ENCODE data around the gene GBX2.

Gene GBX2

DNA sequence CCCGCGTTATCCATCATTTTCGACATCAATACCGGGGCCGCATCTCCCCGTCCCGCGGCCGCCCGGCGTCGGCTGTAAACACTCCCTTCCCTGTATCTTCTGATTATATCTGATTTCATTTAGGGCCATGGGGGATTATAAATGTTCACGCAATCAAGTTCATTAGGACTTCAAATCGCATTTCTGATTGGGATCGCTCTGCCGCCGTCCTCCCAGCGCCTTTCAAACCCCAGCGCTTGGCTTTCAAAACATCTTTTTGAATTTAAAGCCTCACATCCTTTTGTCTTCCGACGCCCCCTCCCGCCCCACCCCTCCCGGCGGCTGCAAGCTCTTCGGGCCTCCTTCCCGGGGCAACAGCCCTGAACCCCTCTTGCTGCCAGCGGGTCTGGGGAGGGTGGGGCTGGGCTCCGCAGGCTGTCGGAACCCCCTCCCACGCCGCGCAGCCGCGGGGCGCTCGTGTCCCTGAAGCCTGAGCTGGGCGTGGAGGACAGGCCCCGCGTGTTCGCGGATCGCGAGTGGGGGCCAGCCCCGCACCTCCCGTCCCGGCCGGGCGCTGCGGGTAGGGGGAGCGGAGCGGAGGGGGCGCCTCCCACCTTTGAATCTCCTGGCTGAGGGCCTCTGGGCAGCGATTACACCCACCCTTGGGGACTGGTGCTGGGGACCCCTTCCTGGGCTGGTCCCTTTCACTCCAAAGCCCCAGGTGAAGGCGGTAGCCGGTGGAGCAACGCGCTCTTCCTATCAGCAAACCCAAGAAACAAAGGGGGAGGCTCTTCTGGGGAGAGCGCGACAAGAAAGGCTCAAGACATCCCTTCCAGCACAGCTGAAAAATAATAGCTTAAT lies 11.3 kb upstream of the GBX2 start:
- no peak overlapping the region for H3K27ac ChIP-seq (replicated peaks; ENCODE audit: low read length)
- H2AK5ac ChIP-seq (ENCODE audit: low read depth, low read length), result peak overlapping the region; percentile 9
- no peak overlapping the region for H2BK120ac ChIP-seq (ENCODE audit: low read depth, low read length)
- H3K79me1 ChIP-seq (ENCODE audit: low read depth, low read length), result no peaks in the 10 kb centered on the region
- H3K23ac ChIP-seq (ENCODE audit: low read depth, low read length, poor library complexity), result peak overlapping the region; percentile 10
- no peak overlapping the region for H3K14ac ChIP-seq (ENCODE audit: low read length)
- H2BK15ac ChIP-seq (ENCODE audit: low read length), result no peak overlapping the region
- peaks cover 0 to 49% (median 8%) of the 10 kb centered on the region in 3 experiments for H3K27me3 ChIP-seq (ENCODE audit: control insufficient read depth in 3 of 3, insufficient read depth in 3 of 3, low read depth in 1 of 3, low read length in 3 of 3)
- H3K4me3 ChIP-seq (ENCODE audit: low read length in 2 of 2), result no peak overlapping the region
- H3K4me2 ChIP-seq (ENCODE audit: insufficient read depth, low read length, poor library complexity, severe bottlenecking), result peak overlapping the region; percentile 29
- H3K36me3 ChIP-seq (replicated peaks in 1 of 2; ENCODE audit: control insufficient read depth in 2 of 2, insufficient read depth in 2 of 2, low read length in 2 of 2), result no peaks in the 10 kb centered on the region
- DNase-seq (ENCODE audit: low spot score), result peak; percentile 15
- peak overlapping the region; percentile 45 for H3K9ac ChIP-seq (ENCODE audit: low read depth, low read length, poor library complexity)
- H3K18ac ChIP-seq (ENCODE audit: low read length), result peak overlapping the region; percentile 86
- H4K8ac ChIP-seq (ENCODE audit: low read depth, low read length), result no peak overlapping the region
- peaks cover 0 to 16% of the 10 kb centered on the region in 2 donors for H3K4me1 ChIP-seq (ENCODE audit: control insufficient read depth in 2 of 2, insufficient read depth in 1 of 2, low read depth in 1 of 2, low read length in 2 of 2)
- no peak overlapping the region for H4K91ac ChIP-seq (ENCODE audit: low read depth, low read length, poor library complexity)
- H2AFZ ChIP-seq (ENCODE audit: low read length), result no peak overlapping the region
- H2BK12ac ChIP-seq (ENCODE audit: low read length), result no peak overlapping the region
- no peak overlapping the region for H2BK5ac ChIP-seq (ENCODE audit: low read length)
- no CpG with 5 or more reads among the region's 59 CpGs for WGBS, 2 donors (ENCODE audit: extremely low coverage in 2 of 2, insufficient read length in 2 of 2, insufficient replicate concordance in 1 of 2)
- H3K9me3 ChIP-seq (replicated peaks in 1 of 2; ENCODE audit: control insufficient read depth in 2 of 2, insufficient read depth in 1 of 2, low read depth in 1 of 2, low read length in 2 of 2), result peaks cover 0 to 3% of the 10 kb centered on the region in 2 donors
- no peak overlapping the region for H3K4ac ChIP-seq (ENCODE audit: low read length)

DNA sequence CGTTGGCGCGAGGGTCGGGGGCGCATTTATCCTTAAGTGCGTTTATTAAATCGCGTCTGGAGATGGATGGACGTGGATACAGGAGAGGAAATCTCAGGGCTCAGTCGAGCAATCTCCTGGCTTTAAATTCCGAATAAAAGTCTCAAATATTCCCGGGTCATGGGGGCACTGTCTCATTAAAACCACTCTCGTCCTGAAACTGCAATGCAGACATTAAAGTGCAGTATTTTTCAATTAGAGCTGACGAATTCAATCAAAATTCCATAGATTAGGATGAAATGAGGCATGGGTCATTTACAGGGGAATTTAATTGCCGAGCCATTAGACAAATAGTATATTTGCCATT lies 10.7 kb upstream of the GBX2 start:
- H2BK15ac ChIP-seq (ENCODE audit: low read length), result no peak overlapping the region
- H3K4me3 ChIP-seq (ENCODE audit: low read length in 2 of 2), result peak overlapping the region in 1 of 2 donors; percentile 66
- no peak overlapping the region for H3K27ac ChIP-seq (replicated peaks; ENCODE audit: low read length)
- no peak overlapping the region for H2AK5ac ChIP-seq (ENCODE audit: low read depth, low read length)
- no peak overlapping the region for H4K8ac ChIP-seq (ENCODE audit: low read depth, low read length)
- H2BK120ac ChIP-seq (ENCODE audit: low read depth, low read length), result no peak overlapping the region
- no peak overlapping the region for H3K14ac ChIP-seq (ENCODE audit: low read length)
- H2BK12ac ChIP-seq (ENCODE audit: low read length), result no peak overlapping the region
- H2BK5ac ChIP-seq (ENCODE audit: low read length), result no peak overlapping the region
- H3K4me2 ChIP-seq (ENCODE audit: insufficient read depth, low read length, poor library complexity, severe bottlenecking), result peak overlapping the region; percentile 65
- peaks cover 0 to 55% (median 13%) of the 10 kb centered on the region in 3 experiments for H3K27me3 ChIP-seq (ENCODE audit: control insufficient read depth in 3 of 3, insufficient read depth in 3 of 3, low read depth in 1 of 3, low read length in 3 of 3)
- H3K9me3 ChIP-seq (replicated peaks in 1 of 2; ENCODE audit: control insufficient read depth in 2 of 2, insufficient read depth in 1 of 2, low read depth in 1 of 2, low read length in 2 of 2), result peaks cover 0 to 7% of the 10 kb centered on the region in 2 donors
- no peaks in the 10 kb centered on the region for H3K36me3 ChIP-seq (replicated peaks in 1 of 2; ENCODE audit: control insufficient read depth in 2 of 2, insufficient read depth in 2 of 2, low read length in 2 of 2)
- H4K91ac ChIP-seq (ENCODE audit: low read depth, low read length, poor library complexity), result no peak overlapping the region
- H3K4ac ChIP-seq (ENCODE audit: low read length), result no peak overlapping the region
- no peak overlapping the region for H3K9ac ChIP-seq (ENCODE audit: low read depth, low read length, poor library complexity)
- H3K79me1 ChIP-seq (ENCODE audit: low read depth, low read length), result no peaks in the 10 kb centered on the region
- H2AFZ ChIP-seq (ENCODE audit: low read length), result no peak overlapping the region
- no peak for DNase-seq (ENCODE audit: low spot score)
- H3K18ac ChIP-seq (ENCODE audit: low read length), result no peak overlapping the region
- H3K4me1 ChIP-seq (ENCODE audit: control insufficient read depth in 2 of 2, insufficient read depth in 1 of 2, low read depth in 1 of 2, low read length in 2 of 2), result peaks cover 0 to 16% of the 10 kb centered on the region in 2 donors
- WGBS, 2 donors (ENCODE audit: extremely low coverage in 2 of 2, insufficient read length in 2 of 2, insufficient replicate concordance in 1 of 2), result no CpG with 5 or more reads among the region's 15 CpGs
- no peak overlapping the region for H3K23ac ChIP-seq (ENCODE audit: low read depth, low read length, poor library complexity)

DNA sequence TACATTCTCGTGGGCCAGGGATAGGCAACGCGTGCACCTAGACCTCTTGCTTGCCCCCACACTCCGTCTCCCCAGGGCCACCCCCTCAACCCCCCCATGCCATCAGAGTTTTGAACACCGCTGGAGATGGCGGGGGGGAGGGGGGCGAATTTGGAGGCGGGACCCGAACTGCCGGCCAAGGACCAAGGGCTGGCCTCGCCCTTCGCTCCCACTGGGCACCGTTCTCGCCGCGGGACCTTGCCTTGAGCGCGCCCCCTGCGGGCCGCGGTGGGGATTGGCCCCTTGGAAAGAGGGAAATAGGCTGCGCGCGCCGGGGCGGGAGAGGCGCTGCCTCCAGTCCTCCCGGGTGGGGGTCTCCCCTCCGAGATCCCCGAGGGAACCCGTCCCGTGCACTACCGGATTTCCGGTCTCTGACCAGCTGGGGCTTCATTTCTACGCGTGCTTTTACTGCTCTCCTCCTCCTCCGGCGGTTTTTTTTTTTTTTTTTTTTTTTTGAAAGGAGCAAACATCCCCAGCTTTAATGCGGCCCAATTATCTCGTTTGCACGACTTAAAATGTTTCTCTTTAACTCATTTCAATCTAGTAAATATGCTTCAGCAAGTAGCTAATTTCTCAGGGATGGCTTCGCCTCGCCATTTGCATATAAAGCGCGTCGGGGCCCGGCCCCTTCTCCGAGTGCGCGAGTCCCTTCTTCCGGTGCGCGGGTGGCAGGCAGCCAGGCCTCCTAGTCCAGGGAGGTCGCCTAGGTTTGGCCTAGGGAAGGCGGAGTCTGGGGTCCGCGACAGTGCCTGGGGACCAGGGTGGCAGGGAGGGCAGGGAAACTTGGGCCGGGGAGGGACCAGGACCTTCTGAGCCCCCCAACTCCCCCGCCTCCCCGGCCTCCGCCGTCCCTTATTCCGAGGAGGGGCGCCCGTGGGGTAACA lies 10.0 kb upstream of the GBX2 start:
- H3K18ac ChIP-seq (ENCODE audit: low read length), result peak overlapping the region; percentile 16
- H3K36me3 ChIP-seq (replicated peaks in 1 of 2; ENCODE audit: control insufficient read depth in 2 of 2, insufficient read depth in 2 of 2, low read length in 2 of 2), result no peaks in the 10 kb centered on the region
- H3K4ac ChIP-seq (ENCODE audit: low read length), result no peak overlapping the region
- H3K23ac ChIP-seq (ENCODE audit: low read depth, low read length, poor library complexity), result no peak overlapping the region
- H2AK5ac ChIP-seq (ENCODE audit: low read depth, low read length), result no peak overlapping the region
- peaks cover 0 to 12% of the 10 kb centered on the region in 2 donors for H3K9me3 ChIP-seq (replicated peaks in 1 of 2; ENCODE audit: control insufficient read depth in 2 of 2, insufficient read depth in 1 of 2, low read depth in 1 of 2, low read length in 2 of 2)
- no peak overlapping the region for H2BK5ac ChIP-seq (ENCODE audit: low read length)
- no peaks in the 10 kb centered on the region for H3K79me1 ChIP-seq (ENCODE audit: low read depth, low read length)
- DNase-seq (ENCODE audit: low spot score), result peak; percentile 72
- H2BK12ac ChIP-seq (ENCODE audit: low read length), result no peak overlapping the region
- peaks cover 0 to 16% of the 10 kb centered on the region in 2 donors for H3K4me1 ChIP-seq (ENCODE audit: control insufficient read depth in 2 of 2, insufficient read depth in 1 of 2, low read depth in 1 of 2, low read length in 2 of 2)
- peak overlapping the region in 1 of 2 donors; percentile 66 for H3K4me3 ChIP-seq (ENCODE audit: low read length in 2 of 2)
- WGBS, 2 donors (ENCODE audit: extremely low coverage in 2 of 2, insufficient read length in 2 of 2, insufficient replicate concordance in 1 of 2), result no CpG with 5 or more reads among the region's 65 CpGs
- H2BK120ac ChIP-seq (ENCODE audit: low read depth, low read length), result no peak overlapping the region
- peak overlapping the region; percentile 47 for H3K9ac ChIP-seq (ENCODE audit: low read depth, low read length, poor library complexity)
- H2AFZ ChIP-seq (ENCODE audit: low read length), result no peak overlapping the region
- H3K4me2 ChIP-seq (ENCODE audit: insufficient read depth, low read length, poor library complexity, severe bottlenecking), result peak overlapping the region; percentile 65
- peaks cover 0 to 61% (median 19%) of the 10 kb centered on the region in 3 experiments for H3K27me3 ChIP-seq (ENCODE audit: control insufficient read depth in 3 of 3, insufficient read depth in 3 of 3, low read depth in 1 of 3, low read length in 3 of 3)
- H4K8ac ChIP-seq (ENCODE audit: low read depth, low read length), result no peak overlapping the region
- no peak overlapping the region for H4K91ac ChIP-seq (ENCODE audit: low read depth, low read length, poor library complexity)
- H3K27ac ChIP-seq (replicated peaks; ENCODE audit: low read length), result no peak overlapping the region
- H2BK15ac ChIP-seq (ENCODE audit: low read length), result no peak overlapping the region
- H3K14ac ChIP-seq (ENCODE audit: low read length), result no peak overlapping the region

DNA sequence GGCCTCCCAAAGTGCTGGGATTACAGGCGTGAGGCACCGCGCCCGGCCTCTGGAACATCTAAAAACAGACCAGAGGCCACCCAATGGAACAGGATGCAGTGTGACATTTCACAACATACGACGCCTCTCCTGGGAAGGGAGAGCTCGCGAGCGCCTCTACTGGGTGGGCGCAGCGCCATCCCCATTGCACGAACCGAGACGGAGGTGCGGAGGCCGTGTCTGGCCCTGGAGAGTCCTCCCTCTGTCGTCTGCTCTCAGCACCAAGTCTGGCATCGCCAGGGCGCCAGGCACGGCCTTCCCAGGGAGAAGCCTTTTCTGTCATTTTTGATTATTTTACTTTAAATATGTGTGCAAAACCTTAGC lies 9.4 kb upstream of the GBX2 start:
- Histone ChIP-seq H3K18ac (ENCODE audit: low read length) (no peak overlapping the region), H3K4me3 (ENCODE audit: low read length in 2 of 2) (peak overlapping the region in 1 of 2 donors; percentile 8), H2BK5ac (ENCODE audit: low read length) (no peak overlapping the region), H3K9me3 (replicated peaks in 1 of 2; ENCODE audit: control insufficient read depth in 2 of 2, insufficient read depth in 1 of 2, low read depth in 1 of 2, low read length in 2 of 2) (peaks cover 0 to 17% of the 10 kb centered on the region in 2 donors), H2BK120ac (ENCODE audit: low read depth, low read length) (no peak overlapping the region), H2BK15ac (ENCODE audit: low read length) (no peak overlapping the region), H3K36me3 (replicated peaks in 1 of 2; ENCODE audit: control insufficient read depth in 2 of 2, insufficient read depth in 2 of 2, low read length in 2 of 2) (no peaks in the 10 kb centered on the region), H3K9ac (ENCODE audit: low read depth, low read length, poor library complexity) (no peak overlapping the region), H2AFZ (ENCODE audit: low read length) (no peak overlapping the region), H3K14ac (ENCODE audit: low read length) (no peak overlapping the region), H2AK5ac (ENCODE audit: low read depth, low read length) (no peak overlapping the region), H3K4me2 (ENCODE audit: insufficient read depth, low read length, poor library complexity, severe bottlenecking) (peak overlapping the region; percentile 59), H3K23ac (ENCODE audit: low read depth, low read length, poor library complexity) (no peak overlapping the region), H4K91ac (ENCODE audit: low read depth, low read length, poor library complexity) (no peak overlapping the region), H3K27me3 (ENCODE audit: control insufficient read depth in 3 of 3, insufficient read depth in 3 of 3, low read depth in 1 of 3, low read length in 3 of 3) (peaks cover 0 to 68% (median 26%) of the 10 kb centered on the region in 3 experiments), H2BK12ac (ENCODE audit: low read length) (no peak overlapping the region), H3K79me1 (ENCODE audit: low read depth, low read length) (no peaks in the 10 kb centered on the region), H3K4me1 (ENCODE audit: control insufficient read depth in 2 of 2, insufficient read depth in 1 of 2, low read depth in 1 of 2, low read length in 2 of 2) (peaks cover 0 to 19% of the 10 kb centered on the region in 2 donors), H4K8ac (ENCODE audit: low read depth, low read length) (no peak overlapping the region), H3K4ac (ENCODE audit: low read length) (no peak overlapping the region), H3K27ac (replicated peaks; ENCODE audit: low read length) (no peak overlapping the region)
- peak; percentile 59 for DNase-seq (ENCODE audit: low spot score)
- WGBS, 2 donors (ENCODE audit: extremely low coverage in 2 of 2, insufficient read length in 2 of 2, insufficient replicate concordance in 1 of 2), result no CpG with 5 or more reads among the region's 20 CpGs
